DOHH2 (cell line): Measurements from ENCODE around the gene SLC26A1.

Source experiments
- EZH2phosphoT487 ChIP-seq: fragments of 200-600 bp; sonication (generic); IDR thresholded peaks from 2 replicates; pipeline ENCODE4 v1.6.1; 2017; ENCODE audit warnings: borderline replicate concordance, mild to moderate bottlenecking, antibody characterized with exemption, low read length, moderate library complexity, mixed read lengths
- TF ChIP-seq, protein P1 (sequence below): fragments of 200-600 bp; sonication (generic); IDR thresholded peaks from one replicate; pipeline ENCODE4 v1.5.1; 2014; ENCODE audit warnings: antibody characterized with exemption, mild to moderate bottlenecking, low read depth, low read length; ENCODE audit not compliant: poor library complexity, severe bottlenecking

DNA sequence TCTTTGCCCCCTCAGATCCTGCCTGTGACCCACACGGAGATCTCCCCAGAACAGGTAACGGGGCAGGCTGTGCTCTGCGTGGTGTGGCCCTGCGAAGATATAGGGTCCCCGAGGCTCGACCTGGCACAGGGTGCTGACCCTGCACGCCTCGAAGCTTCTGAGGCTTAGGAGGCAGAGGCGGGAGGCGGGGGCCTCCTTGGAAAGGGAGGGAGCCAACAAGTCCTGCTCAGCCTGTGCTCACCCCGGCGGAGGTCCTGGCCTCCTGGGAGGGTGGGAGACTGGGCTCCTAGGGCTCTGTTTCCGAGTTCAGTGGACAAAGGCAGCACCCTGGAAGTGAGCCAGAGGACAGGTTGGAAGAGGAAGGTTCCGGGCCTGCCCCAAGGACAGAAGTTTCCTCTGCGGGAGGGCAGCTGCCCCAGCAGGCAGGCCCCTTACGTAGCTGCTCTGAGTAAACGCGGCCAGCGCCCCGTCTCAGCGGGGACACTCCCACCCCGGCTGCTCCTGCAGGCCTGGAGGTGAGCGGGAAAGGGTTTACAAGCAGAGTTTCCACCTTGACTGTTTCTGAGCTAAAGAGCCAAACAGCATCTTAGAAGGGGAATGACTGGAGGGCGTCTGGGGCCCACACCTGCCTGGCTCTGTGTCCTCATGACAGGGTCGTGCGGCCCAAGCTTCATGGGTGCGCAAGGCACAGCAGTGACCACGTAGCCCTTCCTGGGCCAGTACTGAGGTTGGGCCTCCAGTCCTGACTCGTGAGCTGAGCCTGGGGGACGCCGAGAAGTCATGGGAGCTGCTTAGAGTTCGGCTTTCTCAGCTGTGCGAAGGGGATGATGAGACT, 44.9 kb downstream of the SLC26A1 start:
- TF ChIP-seq, protein P1, sequence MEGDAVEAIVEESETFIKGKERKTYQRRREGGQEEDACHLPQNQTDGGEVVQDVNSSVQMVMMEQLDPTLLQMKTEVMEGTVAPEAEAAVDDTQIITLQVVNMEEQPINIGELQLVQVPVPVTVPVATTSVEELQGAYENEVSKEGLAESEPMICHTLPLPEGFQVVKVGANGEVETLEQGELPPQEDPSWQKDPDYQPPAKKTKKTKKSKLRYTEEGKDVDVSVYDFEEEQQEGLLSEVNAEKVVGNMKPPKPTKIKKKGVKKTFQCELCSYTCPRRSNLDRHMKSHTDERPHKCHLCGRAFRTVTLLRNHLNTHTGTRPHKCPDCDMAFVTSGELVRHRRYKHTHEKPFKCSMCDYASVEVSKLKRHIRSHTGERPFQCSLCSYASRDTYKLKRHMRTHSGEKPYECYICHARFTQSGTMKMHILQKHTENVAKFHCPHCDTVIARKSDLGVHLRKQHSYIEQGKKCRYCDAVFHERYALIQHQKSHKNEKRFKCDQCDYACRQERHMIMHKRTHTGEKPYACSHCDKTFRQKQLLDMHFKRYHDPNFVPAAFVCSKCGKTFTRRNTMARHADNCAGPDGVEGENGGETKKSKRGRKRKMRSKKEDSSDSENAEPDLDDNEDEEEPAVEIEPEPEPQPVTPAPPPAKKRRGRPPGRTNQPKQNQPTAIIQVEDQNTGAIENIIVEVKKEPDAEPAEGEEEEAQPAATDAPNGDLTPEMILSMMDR, result no peak
- TF ChIP-seq EZH2phosphoT487, result no peak
